ENCODE results near the gene TUBB.

GRCh38 chr6:30720738-30721197 lies 616 bp downstream of the TUBB start:
- TF ChIP-seq FOSL2 (IDR thresholded peaks at IDR 0.05) (no peak), FOSL2 (CRISPR knock-in tag; IDR thresholded peaks at IDR 0.05) (no peak), USF2 (IDR thresholded peaks at IDR 0.05) (no peak), CTCF (IDR thresholded peaks at IDR 0.05) (no peak), REST (IDR thresholded peaks at IDR 0.05) (no peak), CHD2 (IDR thresholded peaks at IDR 0.05; ENCODE audit: low read length, partially characterized antibody) (no peak), MYC (IDR thresholded peaks at IDR 0.05; ENCODE audit: borderline replicate concordance, low read length) (no peak), KDM5A (IDR thresholded peaks at IDR 0.05) (no peak), POLR2A (IDR thresholded peaks at IDR 0.05; ENCODE audit: low read length) (no peak; the same call in 1 of the 2 replicates), CBX8 (IDR thresholded peaks at IDR 0.05) (no peak), MAFK (IDR thresholded peaks at IDR 0.05; ENCODE audit: partially characterized antibody) (no peak), ESRRA (IDR thresholded peaks at IDR 0.05; ENCODE audit: borderline replicate concordance, low read length) (no peak)

All from A549 (cell line).